HEK293 (cell line): Measurements from ENCODE around the gene HIVEP2.

ENCODE experiments used
- CTCF ChIA-PET: fragments of 350-600 bp; formaldehyde crosslinking; extraction: SDS; loops from one replicate; lab custom pipeline; 2021; ENCODE audit warnings: antibody characterized with exemption; lab: Yijun Ruan, JAX
- POLR2A ChIA-PET: fragments of 300-600 bp; formaldehyde crosslinking; extraction: SDS; loops from one replicate; lab custom pipeline; 2020; ENCODE audit warnings: antibody characterized with exemption, inconsistent platforms; lab: Yijun Ruan, JAX
- H3K27ac ChIP-seq: fragments of 200-500 bp; sonication (Bioruptor generic); 2 replicates; pipeline ENCODE4 v1.5.1; 2014; ENCODE audit warnings: low read depth, low read length, control low read depth, inconsistent platforms; ENCODE audit errors: extremely low read depth
- H3K36me3 ChIP-seq, 2 experiments: fragments of 200-500 bp in 1 of 2; sonication (Bioruptor generic) in 1 of 2; 1 replicate in 1 of 2; 2 replicates in 1 of 2; pipeline ENCODE4 v1.5.1; 2014 to 2017; ENCODE audit warnings: inconsistent platforms in 2 of 2, low read length in 2 of 2; ENCODE audit not compliant: control insufficient read depth in 2 of 2, insufficient read depth in 1 of 2
- H3K4me1 ChIP-seq: fragments of 200-500 bp; sonication (Bioruptor generic); 2 replicates; pipeline ENCODE4 v1.5.1; 2014; ENCODE audit warnings: mild to moderate bottlenecking, low read length, inconsistent platforms; ENCODE audit not compliant: control insufficient read depth, insufficient read depth
- H3K4me3 ChIP-seq: 2 replicates; pipeline ENCODE4 v1.5.1; 2011; ENCODE audit warnings: low read depth, mild to moderate bottlenecking, control low read depth, low read length, moderate library complexity
- H3K9me3 ChIP-seq: fragments of 200-500 bp; sonication (Bioruptor generic); 2 replicates; pipeline ENCODE4 v1.5.1; 2014; ENCODE audit warnings: low read depth, low read length, inconsistent platforms; ENCODE audit not compliant: control insufficient read depth, insufficient read depth
- GLIS1 ChIP-seq: fragments of 450-650 bp; formaldehyde crosslinking; IDR thresholded peaks from 2 replicates; pipeline ENCODE4 v1.5.1; 2016; ENCODE audit warnings: missing biosample characterization, missing genetic modification characterization
- KLF7 ChIP-seq: fragments of 450-650 bp; formaldehyde crosslinking; IDR thresholded peaks from 2 replicates; pipeline ENCODE4 v1.5.1; 2016; ENCODE audit warnings: missing biosample characterization, missing genetic modification characterization, borderline replicate concordance
- ZNF140 ChIP-seq: fragments of 450-650 bp; formaldehyde crosslinking; IDR thresholded peaks from 2 replicates; pipeline ENCODE4 v1.5.1; 2016; ENCODE audit warnings: missing biosample characterization, missing genetic modification characterization
- ZNF248 ChIP-seq: fragments of 450-650 bp; formaldehyde crosslinking; IDR thresholded peaks from 2 replicates; pipeline ENCODE4 v1.5.1; 2017; ENCODE audit warnings: missing biosample characterization, missing genetic modification characterization
- ZNF433 ChIP-seq: fragments of 450-650 bp; formaldehyde crosslinking; IDR thresholded peaks from 2 replicates; pipeline ENCODE4 v1.5.1; 2016; ENCODE audit warnings: missing biosample characterization, missing genetic modification characterization, low read depth
- ZNF658 ChIP-seq: fragments of 450-650 bp; formaldehyde crosslinking; IDR thresholded peaks from 2 replicates; pipeline ENCODE4; 2016; ENCODE audit warnings: missing biosample characterization, missing genetic modification characterization
- ZNF660 ChIP-seq: fragments of 450-650 bp; IDR thresholded peaks from 2 replicates; pipeline ENCODE4 v1.5.1; 2018; ENCODE audit warnings: missing biosample characterization, mild to moderate bottlenecking, missing genetic modification characterization
- ZNF701 ChIP-seq: fragments of 450-650 bp; formaldehyde crosslinking; IDR thresholded peaks from 2 replicates; pipeline ENCODE4 v1.5.1; 2016; ENCODE audit warnings: missing biosample characterization, missing genetic modification characterization
- TF ChIP-seq, protein P1 (sequence below): fragments of 450-650 bp; IDR thresholded peaks from 2 replicates; pipeline ENCODE4 v1.5.1; 2018; ENCODE audit warnings: missing biosample characterization, missing genetic modification characterization
- TF ChIP-seq, protein P2 (sequence below): fragments of 450-650 bp; formaldehyde crosslinking; IDR thresholded peaks from 2 replicates; pipeline ENCODE4 v1.5.1; 2017; ENCODE audit warnings: missing biosample characterization, mild to moderate bottlenecking, missing genetic modification characterization, moderate library complexity
- TF ChIP-seq, protein P3 (sequence below): fragments of 450-650 bp; formaldehyde crosslinking; IDR thresholded peaks from 2 replicates; pipeline ENCODE4 v1.5.1; 2016; ENCODE audit warnings: missing biosample characterization, missing genetic modification characterization
- TF ChIP-seq, protein P4 (sequence below): fragments of 450-650 bp; formaldehyde crosslinking; IDR thresholded peaks from 2 replicates; pipeline ENCODE4 v1.5.1; 2016; ENCODE audit warnings: missing biosample characterization, missing genetic modification characterization, borderline replicate concordance
- TF ChIP-seq, protein P5 (sequence below): fragments of 450-650 bp; formaldehyde crosslinking; IDR thresholded peaks from 2 replicates; pipeline ENCODE4 v1.5.1; 2016; ENCODE audit warnings: missing biosample characterization, missing genetic modification characterization

HIVEP2 gene

DNA sequence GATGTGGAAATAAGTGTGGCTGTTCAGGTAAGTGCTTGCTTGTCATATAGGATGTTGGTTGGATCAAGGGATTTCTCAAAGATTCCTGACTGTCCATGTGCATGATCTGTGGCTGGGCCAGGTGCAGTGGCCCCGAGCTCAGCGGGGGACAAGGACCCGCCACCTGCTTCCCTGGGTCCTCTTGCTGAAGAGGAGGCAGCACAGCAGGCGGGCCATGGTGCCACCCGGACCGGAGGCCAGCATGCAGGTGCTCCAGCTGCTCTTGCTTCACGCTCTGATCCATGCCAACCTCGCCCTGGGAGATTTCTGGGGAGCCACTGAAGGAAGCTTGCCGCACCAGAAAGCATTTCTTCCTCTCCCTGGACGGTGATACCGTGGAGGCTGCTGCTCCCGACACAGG, 173.8 kb downstream of the HIVEP2 start (continued):
- TF ChIP-seq, protein P1, sequence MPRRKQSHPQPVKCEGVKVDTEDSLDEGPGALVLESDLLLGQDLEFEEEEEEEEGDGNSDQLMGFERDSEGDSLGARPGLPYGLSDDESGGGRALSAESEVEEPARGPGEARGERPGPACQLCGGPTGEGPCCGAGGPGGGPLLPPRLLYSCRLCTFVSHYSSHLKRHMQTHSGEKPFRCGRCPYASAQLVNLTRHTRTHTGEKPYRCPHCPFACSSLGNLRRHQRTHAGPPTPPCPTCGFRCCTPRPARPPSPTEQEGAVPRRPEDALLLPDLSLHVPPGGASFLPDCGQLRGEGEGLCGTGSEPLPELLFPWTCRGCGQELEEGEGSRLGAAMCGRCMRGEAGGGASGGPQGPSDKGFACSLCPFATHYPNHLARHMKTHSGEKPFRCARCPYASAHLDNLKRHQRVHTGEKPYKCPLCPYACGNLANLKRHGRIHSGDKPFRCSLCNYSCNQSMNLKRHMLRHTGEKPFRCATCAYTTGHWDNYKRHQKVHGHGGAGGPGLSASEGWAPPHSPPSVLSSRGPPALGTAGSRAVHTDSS (tag by site-specific recombination), result no peak
- TF ChIP-seq, protein P2, sequence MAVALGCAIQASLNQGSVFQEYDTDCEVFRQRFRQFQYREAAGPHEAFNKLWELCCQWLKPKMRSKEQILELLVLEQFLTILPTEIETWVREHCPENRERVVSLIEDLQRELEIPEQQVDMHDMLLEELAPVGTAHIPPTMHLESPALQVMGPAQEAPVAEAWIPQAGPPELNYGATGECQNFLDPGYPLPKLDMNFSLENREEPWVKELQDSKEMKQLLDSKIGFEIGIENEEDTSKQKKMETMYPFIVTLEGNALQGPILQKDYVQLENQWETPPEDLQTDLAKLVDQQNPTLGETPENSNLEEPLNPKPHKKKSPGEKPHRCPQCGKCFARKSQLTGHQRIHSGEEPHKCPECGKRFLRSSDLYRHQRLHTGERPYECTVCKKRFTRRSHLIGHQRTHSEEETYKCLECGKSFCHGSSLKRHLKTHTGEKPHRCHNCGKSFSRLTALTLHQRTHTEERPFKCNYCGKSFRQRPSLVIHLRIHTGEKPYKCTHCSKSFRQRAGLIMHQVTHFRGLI (tag by site-specific recombination), result no peak

DNA sequence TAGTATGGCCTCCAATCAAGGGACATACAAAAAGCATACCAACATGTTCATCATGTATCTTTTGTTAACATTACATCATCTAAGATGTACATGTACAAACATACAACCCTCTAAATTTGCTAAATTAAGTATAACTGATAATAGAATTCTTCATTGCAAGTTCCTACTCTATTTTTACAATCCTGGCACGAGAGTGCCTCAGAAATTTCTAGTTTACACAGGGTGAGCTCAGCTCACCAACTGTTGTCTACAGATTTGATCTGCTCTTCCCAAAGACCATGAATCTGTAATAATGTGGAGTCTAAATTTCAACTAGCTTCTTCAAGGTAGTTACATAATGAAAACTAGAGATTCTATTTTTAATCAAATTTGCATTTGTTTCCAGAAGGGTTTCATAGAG, 179.7 kb downstream of the HIVEP2 start:
- no peaks in the 10 kb centered on the region for H3K4me1 ChIP-seq
- TF ChIP-seq, protein P3, sequence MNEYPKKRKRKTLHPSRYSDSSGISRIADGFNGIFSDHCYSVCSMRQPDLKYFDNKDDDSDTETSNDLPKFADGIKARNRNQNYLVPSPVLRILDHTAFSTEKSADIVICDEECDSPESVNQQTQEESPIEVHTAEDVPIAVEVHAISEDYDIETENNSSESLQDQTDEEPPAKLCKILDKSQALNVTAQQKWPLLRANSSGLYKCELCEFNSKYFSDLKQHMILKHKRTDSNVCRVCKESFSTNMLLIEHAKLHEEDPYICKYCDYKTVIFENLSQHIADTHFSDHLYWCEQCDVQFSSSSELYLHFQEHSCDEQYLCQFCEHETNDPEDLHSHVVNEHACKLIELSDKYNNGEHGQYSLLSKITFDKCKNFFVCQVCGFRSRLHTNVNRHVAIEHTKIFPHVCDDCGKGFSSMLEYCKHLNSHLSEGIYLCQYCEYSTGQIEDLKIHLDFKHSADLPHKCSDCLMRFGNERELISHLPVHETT, result no peak
- no peak for TF ChIP-seq KLF7
- TF ChIP-seq, protein P4, sequence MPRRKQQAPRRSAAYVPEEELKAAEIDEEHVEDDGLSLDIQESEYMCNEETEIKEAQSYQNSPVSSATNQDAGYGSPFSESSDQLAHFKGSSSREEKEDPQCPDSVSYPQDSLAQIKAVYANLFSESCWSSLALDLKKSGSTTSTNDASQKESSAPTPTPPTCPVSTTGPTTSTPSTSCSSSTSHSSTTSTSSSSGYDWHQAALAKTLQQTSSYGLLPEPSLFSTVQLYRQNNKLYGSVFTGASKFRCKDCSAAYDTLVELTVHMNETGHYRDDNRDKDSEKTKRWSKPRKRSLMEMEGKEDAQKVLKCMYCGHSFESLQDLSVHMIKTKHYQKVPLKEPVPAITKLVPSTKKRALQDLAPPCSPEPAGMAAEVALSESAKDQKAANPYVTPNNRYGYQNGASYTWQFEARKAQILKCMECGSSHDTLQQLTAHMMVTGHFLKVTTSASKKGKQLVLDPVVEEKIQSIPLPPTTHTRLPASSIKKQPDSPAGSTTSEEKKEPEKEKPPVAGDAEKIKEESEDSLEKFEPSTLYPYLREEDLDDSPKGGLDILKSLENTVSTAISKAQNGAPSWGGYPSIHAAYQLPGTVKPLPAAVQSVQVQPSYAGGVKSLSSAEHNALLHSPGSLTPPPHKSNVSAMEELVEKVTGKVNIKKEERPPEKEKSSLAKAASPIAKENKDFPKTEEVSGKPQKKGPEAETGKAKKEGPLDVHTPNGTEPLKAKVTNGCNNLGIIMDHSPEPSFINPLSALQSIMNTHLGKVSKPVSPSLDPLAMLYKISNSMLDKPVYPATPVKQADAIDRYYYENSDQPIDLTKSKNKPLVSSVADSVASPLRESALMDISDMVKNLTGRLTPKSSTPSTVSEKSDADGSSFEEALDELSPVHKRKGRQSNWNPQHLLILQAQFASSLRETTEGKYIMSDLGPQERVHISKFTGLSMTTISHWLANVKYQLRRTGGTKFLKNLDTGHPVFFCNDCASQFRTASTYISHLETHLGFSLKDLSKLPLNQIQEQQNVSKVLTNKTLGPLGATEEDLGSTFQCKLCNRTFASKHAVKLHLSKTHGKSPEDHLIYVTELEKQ (tag by site-specific recombination), result no peak
- TF ChIP-seq, all 188 proteins: peak for 0
- H3K4me3 ChIP-seq, result no peak overlapping the region
- H3K27ac ChIP-seq, result no peak overlapping the region
- ChIA-PET POLR2A (no interaction called here), CTCF (interaction anchor here (0.5 to 1.0 kb wide), 3 partner anchors 24 to 899 kb away, joined by 3 to 4 read pairs (median 3); no protein-coding TSS in a partner anchor)
- H3K9me3 ChIP-seq, result no peaks in the 10 kb centered on the region
- peaks cover 0 to 10% of the 10 kb centered on the region in 2 experiments; a peak in 1 of 3 replicates for H3K36me3 ChIP-seq

DNA sequence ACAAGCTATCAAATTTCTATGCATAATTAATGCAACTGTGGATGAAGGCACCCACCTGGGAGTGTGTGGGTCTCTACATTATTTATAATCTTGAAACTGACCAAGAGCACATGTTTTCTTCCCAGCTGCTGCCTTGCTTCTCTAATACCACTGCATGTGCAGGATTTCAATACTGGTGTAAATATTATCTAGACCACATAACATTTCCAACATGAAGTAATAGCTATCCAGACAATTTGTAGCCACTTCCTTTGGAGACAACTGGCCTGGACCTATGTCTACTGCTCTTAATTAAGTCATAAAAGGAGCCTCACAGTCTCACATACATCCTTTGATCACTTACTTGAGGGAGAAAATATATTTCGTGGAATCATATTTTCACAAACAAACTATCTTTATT, 180.7 kb downstream of the HIVEP2 start:
- no peak overlapping the region for H3K27ac ChIP-seq
- ChIA-PET POLR2A (no interaction called here), CTCF (interaction anchor here (0.5 to 0.6 kb wide), 2 partner anchors 224 to 608 kb away, joined by 4 read pairs; no protein-coding TSS in a partner anchor)
- H3K4me3 ChIP-seq, result no peak overlapping the region
- H3K4me1 ChIP-seq, result no peaks in the 10 kb centered on the region
- TF ChIP-seq GLIS1 (tag by site-specific recombination), result no peak
- TF ChIP-seq ZNF660 (tag by site-specific recombination), result no peak
- TF ChIP-seq ZNF658, result no peak
- TF ChIP-seq ZNF701 (tag by site-specific recombination), result no peak
- TF ChIP-seq, protein P5, sequence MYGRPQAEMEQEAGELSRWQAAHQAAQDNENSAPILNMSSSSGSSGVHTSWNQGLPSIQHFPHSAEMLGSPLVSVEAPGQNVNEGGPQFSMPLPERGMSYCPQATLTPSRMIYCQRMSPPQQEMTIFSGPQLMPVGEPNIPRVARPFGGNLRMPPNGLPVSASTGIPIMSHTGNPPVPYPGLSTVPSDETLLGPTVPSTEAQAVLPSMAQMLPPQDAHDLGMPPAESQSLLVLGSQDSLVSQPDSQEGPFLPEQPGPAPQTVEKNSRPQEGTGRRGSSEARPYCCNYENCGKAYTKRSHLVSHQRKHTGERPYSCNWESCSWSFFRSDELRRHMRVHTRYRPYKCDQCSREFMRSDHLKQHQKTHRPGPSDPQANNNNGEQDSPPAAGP (tag by site-specific recombination), result no peak
- no peak for TF ChIP-seq ZNF433 (tag by site-specific recombination)
- no peak for TF ChIP-seq ZNF248
- TF ChIP-seq ZNF140 (tag by site-specific recombination), result no peak
- no peaks in the 10 kb centered on the region for H3K9me3 ChIP-seq
- peaks cover 0 to 17% of the 10 kb centered on the region in 2 experiments; a peak in 2 of 3 replicates for H3K36me3 ChIP-seq
